Activated CD4-positive, alpha-beta T cell treated with anti-CD3 and anti-CD28 coated beads, Interleukin-2, amount 50 U/mL, for 48 hours (primary cell): ENCODE data around the gene CEP350.
"Not testable (repeated sequence)": the region's sequence is repeated elsewhere in the genome, so short reads cannot be mapped to it uniquely, and the experiment has no call there.

ENCODE experiments used
- DNase-seq, 2 experiments: peaks; one replicate each; pipeline ENCODE4 v3.0.0-alpha.2; 2020

Gene CEP350

GRCh38 chr1:179990847-179991246 lies 36.2 kb downstream of the CEP350 start:
- DNase-seq = no peak

DNA sequence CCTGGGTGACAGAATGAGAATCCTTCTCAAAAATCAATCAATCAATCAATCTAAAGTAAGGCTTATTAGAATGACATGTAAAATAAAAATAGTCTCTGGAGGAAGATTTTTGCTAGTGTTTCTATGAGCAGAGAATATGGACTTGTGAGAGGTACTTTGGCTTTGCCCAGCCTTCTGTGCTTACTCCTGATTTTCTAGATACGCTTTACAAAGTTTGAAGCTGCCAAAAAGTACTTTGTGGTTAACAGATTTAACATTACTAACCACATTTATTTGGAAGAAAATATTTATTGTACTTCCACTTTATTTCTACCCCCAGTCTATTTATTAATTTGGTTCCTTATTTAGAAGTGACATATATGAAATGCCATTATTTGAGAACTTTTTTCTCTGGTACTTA lies 41.0 kb downstream of the CEP350 start:
- DNase-seq = no peak

- DNase-seq = no peak
These were observed 41.5 kb downstream of the CEP350 start for GRCh38 chr1:179996099-179996498.

DNA sequence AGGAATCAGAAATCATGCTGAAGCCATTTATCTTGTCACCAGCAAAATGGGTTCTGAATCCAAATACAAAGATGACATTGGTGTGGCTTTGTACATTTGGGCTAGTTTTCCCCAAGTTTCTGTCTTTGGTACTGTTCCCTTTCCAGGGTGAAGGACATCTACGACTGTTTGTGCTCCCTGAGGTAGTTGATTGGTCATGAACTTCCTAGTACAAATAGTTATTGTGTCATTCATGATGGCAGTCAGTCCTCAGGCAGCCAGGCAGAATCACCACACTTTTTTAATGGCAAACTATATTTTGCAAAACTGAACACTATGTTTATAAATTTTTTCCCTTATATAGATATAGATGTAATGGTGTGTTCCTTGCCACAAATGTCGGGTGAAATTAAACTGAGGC lies 46.0 kb downstream of the CEP350 start:
- DNase-seq = no peak

DNA sequence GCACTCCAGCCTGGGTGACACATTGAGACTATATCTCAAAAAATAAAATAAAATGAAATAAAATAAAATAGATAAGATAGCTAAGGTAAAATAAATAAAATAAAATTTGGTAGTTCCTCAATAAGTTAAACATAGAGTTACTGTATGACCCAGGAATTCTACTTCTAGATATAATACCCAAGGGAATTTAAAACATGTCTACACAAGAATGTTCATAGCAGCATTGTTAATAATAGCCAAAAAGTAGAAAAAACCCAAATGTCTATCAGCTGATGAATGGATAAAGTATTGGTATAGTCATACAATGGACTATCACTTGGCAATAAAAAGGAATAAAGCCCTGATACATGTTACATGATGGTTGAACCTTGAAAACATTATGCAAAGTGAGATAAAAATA lies 47.8 kb downstream of the CEP350 start:
- DNase-seq = no peak

DNA sequence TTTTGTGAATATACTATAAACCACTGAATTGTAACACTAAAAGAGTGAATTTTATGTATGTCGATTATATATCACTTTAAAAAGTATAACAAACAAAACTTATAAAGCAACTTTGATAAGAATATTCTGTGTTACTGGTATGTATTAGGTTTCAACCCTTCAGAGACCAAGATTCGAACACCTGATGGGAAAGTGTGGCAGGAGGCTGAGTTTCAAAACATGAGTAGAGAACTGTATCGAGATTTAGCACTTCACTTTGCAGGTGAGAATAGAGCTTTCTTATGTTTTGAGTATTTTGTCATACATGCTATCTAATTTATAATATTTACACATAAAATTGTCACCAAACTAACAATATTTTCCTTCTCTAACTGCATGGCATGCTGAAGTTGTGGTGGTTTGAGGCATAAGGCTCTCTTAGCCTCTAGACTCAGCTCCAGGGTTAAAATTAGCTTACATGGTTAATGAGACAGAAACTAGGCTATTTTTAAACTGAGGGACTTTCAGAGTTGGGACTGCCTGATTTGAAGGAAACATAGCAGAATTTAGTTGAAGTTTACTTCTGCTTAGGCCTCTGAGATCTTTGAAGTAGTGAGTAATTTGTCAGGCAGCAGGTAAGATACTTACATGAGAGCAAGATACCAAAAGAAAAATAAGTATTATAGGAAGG lies 48.6 kb downstream of the CEP350 start:
- DNase-seq = no peak

DNA sequence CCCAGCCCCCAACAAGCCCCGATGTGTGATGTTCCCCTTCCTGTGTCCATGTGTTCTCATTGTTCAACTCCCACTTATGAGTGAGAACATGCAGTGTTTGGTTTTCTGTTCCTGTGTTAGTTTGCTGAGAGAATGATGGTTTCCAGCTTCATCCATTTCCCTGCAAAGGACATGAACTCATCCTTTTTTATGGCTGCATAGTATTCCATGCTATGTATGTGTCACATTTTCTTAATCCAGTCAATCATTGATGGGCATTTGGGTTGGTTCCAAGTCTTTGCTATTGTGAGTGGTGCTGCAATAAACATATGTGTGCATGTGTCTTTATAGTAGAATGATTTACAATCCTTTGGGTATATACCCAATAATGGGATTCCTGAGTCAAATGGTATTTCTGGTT lies 52.2 kb downstream of the CEP350 start:
- DNase-seq = not testable (repeated sequence)

DNA sequence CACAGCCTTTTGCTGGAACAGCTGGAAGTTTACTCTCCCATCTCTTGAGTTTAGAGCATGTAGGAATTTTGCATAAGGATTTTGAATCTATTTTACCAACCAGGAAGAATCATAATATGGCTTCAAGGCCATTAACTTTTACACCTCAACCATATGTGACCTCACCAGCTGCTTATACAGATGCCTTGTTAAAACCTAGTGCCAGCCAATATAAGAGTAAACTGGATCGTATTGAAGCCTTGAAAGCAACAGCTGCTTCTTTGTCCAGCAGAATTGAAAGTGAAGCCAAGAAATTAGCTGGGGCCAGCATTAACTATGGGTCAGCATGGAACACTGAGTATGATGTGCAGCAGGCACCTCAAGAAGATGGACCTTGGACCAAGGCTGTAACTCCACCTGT lies 65.4 kb downstream of the CEP350 start:
- no peak for DNase-seq

GRCh38 chr1:180026556-180026955 lies 71.9 kb downstream of the CEP350 start:
- DNase-seq = no peak

GRCh38 chr1:180027949-180028445 lies 73.4 kb downstream of the CEP350 start:
- DNase-seq = no peak

DNA sequence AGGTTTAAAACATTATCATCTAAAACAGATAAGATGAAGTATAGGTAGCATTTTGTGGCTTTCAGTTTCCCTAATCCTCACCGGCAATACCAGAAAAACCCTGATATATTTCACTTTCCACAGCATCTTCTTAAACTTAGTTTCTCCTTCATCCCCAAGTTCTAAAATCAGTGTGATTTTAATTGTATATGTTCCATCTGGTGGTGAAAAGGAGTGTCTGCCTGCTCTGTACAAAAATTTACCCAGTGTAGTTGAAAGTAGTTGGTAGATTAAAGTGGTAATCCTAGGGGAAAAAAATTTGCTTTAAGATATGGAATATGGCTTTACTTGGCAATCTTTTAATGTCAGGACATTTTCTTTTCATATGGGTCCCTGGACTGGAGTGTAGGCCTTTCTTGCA lies 74.3 kb downstream of the CEP350 start:
- DNase-seq = no peak

DNA sequence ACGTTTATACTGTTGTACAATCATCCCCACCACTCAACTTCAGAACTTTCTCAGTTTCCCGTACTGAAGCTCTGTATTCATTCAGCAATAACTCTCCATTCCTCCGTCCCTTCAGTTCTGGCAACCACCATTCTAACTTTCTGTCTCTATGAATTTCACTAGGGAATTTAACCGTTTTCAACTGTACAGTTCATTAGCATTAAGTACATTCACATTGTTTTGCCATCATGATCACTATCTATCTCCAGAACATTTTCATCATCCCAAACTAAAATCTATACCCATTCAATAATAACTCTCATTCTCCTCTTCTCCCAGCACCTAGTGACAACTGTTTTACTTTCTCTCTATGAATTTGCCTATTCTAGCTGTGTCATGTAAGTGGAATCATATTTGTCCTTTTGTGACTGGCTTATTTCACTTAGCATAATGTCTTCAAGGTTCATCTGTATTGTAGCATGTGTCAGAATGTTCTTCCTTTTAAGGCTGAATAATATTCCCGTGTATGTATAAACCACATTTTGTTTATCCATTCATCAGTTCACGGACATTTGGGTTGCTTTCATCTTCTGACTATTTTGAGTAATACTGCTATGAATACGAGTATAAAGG lies 75.0 kb downstream of the CEP350 start:
- DNase-seq = no peak

DNA sequence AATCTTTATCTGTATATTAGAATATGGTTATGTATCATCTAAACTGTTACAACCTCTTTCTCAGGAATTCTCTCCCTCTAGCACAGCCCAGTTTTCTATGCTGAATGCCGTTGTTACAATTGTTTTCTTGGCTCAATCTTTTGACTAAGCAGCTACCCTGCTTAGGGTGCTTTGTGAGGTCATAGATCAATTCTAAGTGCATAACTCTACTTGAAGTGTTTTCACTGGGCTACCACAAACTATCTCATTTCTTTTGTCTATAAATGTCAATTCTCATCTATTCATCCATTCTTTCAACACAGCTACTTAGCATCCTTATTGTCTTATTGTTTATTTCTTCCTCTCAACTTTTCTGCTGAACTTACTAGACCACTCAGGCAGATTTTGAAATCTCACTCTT lies 77.1 kb downstream of the CEP350 start:
- DNase-seq = no peak

- no peak for DNase-seq
These were observed 78.8 kb downstream of the CEP350 start for GRCh38 chr1:180033390-180033789.

- no peak for DNase-seq
These were observed 85.4 kb downstream of the CEP350 start for GRCh38 chr1:180040034-180040433.

DNA sequence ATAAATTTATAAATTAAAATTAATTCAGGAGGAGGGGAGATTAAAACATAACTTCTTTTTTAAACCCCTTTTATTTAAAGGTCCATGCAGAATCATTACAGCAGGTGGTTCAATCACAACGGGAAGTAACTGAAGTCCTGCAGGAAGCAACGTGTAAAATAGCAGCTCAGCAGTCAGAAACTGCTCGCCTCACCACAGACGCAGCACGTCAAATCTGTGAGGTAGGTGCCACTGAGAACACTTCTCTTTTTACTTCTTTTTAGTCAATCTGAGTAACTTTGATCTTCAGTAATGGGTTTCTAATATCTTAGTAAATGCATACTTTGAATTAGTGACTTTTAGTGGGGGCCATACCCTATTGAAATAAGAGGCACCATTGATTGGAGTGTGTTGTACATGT lies 87.0 kb downstream of the CEP350 start:
- DNase-seq = no peak

DNA sequence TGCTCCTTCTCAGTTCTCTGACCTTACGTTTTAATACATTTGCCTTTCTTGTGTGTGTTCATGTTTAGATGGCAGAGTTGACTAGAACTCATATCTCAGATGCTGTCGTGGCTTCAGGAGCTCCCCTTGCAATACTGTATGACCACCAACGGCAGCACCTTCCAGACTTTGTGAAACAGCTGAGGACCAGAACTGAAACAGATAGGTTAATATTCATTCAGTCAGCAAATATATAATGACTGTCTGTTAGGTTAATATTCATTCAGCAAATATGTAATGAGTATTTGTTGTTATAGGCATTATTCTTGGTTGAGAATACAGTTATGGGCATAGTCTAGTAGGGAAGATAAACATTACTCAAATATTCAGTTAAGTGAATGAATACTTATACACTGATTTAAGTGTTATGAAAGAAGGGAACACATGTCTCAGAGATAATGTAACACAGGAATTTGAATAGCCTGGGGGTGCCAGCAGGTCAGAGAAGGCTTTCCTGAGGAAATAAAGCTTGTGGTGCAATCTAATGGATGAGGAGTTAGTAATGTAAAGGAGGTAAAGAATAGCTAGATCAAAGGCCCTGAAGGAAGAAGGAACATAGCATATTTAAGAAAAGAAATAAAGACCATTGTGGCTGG lies 88.5 kb downstream of the CEP350 start:
- DNase-seq = no peak

GRCh38 chr1:180043785-180044184 lies 89.2 kb downstream of the CEP350 start:
- no peak for DNase-seq

DNA sequence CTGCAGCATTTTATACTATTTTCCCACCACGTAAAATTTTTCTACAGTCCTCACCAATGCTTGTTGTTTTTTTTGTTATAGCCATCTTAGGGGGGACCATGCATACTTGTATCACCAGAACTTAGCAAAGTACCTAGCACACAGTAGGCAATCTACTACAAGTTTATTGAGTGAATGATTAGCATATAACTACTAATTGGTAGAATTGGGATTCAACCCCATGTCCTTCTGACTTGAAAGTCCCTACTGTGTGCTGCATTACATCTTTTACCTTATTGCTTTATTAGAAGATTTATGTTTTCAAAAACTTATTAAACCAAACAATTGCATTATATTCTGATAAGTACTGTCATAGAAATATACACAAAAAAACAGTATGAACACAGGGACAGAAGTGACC lies 92.1 kb downstream of the CEP350 start:
- DNase-seq = no peak

- no peak for DNase-seq
These were observed 99.3 kb downstream of the CEP350 start for GRCh38 chr1:180053594-180054567.

DNA sequence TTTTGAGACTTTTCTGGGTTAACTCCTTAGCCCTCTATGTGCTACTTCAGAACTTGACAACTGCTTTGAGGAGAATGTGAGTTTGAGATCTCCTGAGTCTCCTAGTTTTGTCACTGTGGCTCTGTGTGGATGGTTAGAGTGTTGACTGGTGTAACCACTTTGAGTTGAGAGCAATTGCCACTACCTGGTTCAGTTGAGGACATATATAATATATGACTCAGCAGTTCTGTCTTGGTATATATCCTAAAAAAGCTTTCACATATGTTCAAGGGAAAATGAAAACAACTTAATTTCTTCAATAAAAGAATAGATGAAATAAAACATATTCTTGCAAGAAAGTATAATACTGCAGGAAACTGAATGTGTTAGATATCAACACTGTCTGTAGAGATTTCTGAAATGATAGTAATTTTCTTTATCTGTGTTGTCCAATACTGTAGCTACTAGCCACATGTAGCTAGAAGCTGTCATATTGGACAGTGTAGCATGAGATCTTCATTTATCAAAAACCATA lies 103.3 kb downstream of the CEP350 start:
- no peak for DNase-seq

DNA sequence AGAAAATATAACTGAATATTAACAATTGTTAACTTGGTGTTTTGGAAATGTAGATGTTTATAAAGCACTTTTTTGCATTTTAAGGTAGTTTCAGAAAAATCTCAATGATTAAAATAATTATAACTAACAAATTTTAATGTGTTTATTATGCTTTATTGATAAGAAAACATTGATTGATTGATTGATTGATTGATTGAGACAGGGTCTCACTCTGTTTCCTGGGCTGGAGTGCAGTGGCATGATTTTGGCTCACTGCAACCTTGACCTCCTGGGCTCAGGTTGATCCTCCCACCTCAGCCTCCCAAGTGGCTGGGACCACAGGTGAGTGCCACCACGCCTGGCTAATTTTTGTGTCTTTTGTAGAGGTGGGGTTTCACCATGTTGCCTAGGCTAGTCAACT lies 106.4 kb downstream of the CEP350 start:
- DNase-seq = no peak

GRCh38 chr1:180062452-180062971 lies 107.9 kb downstream of the CEP350 start:
- no peak for DNase-seq
